Astrocyte (in vitro differentiated cells and primary cell): ENCODE results near the gene S100A7. TPM values are rescaled to one million over a fixed set of nuclear protein-coding genes. Genes with fewer than 3 reads are reported as not detected.
"Not testable (repeated sequence)": the region's sequence is repeated elsewhere in the genome, so short reads cannot be mapped to it uniquely, and the experiment has no call there.

Experiments used
- DNase-seq: peaks from one replicate; pipeline ENCODE4 v3.0.0-alpha.2; 2010; ENCODE audit warnings: low read depth
- FAIRE-seq: peaks from 2 replicates; lab custom pipeline; 2011; peaks lifted over from hg19 to GRCh38; lab: Jason Lieb, UNC
- H2AFZ ChIP-seq: 2 replicates; pipeline ENCODE4 v1.6.0; 2012; ENCODE audit warnings: low read depth, low read length, inconsistent platforms
- H3K27ac ChIP-seq: 2 replicates; pipeline ENCODE4 v1.5.1; 2011; ENCODE audit warnings: low read depth, low read length, inconsistent platforms
- H3K27me3 ChIP-seq: 2 replicates; pipeline ENCODE4 v1.6.0; 2011; ENCODE audit warnings: low read length, inconsistent platforms; ENCODE audit not compliant: insufficient read depth
- H3K36me3 ChIP-seq: 2 replicates; pipeline ENCODE4 v1.5.1; 2011; ENCODE audit warnings: low read length, inconsistent platforms; ENCODE audit not compliant: insufficient read depth
- H3K4me1 ChIP-seq: 2 replicates; pipeline ENCODE4 v1.5.1; 2011; ENCODE audit warnings: low read length, inconsistent platforms; ENCODE audit not compliant: insufficient read depth
- H3K4me2 ChIP-seq: 2 replicates; pipeline ENCODE4 v1.6.0; 2012; ENCODE audit warnings: low read length, inconsistent platforms
- H3K4me3 ChIP-seq: 2 replicates; pipeline ENCODE4 v1.5.1; 2011; ENCODE audit warnings: low read depth, mild to moderate bottlenecking, low read length, inconsistent platforms; ENCODE audit not compliant: insufficient read depth
- H3K79me2 ChIP-seq: 2 replicates; pipeline ENCODE4 v1.6.0; 2012; ENCODE audit warnings: mild to moderate bottlenecking, low read length, inconsistent platforms; ENCODE audit not compliant: insufficient read depth
- H3K9ac ChIP-seq: 2 replicates; pipeline ENCODE4 v1.6.0; 2012; ENCODE audit warnings: mild to moderate bottlenecking, low read length, inconsistent platforms
- H3K9me3 ChIP-seq: 2 replicates; pipeline ENCODE4 v1.5.1; 2012; ENCODE audit warnings: low read depth, mild to moderate bottlenecking, low read length, inconsistent platforms; ENCODE audit not compliant: insufficient read depth
- H4K20me1 ChIP-seq: 2 replicates; pipeline ENCODE4 v1.6.0; 2012; ENCODE audit warnings: low read length, inconsistent platforms; ENCODE audit not compliant: insufficient read depth
- H3K27ac Mint-ChIP-seq: one replicate; pipeline ENCODE4 v1.8.0; 2021; ENCODE audit warnings: mild to moderate bottlenecking, mixed read lengths; ENCODE audit not compliant: unreplicated experiment
- H3K27me3 Mint-ChIP-seq: one replicate; pipeline ENCODE4 v1.8.0; 2021; ENCODE audit warnings: low read depth, mixed read lengths; ENCODE audit not compliant: unreplicated experiment
- H3K36me3 Mint-ChIP-seq: one replicate; pipeline ENCODE4 v1.8.0; 2021; ENCODE audit warnings: low read depth, mixed read lengths; ENCODE audit not compliant: unreplicated experiment
- H3K4me1 Mint-ChIP-seq: one replicate; pipeline ENCODE4 v1.8.0; 2021; ENCODE audit warnings: low read depth, mixed read lengths; ENCODE audit not compliant: unreplicated experiment
- H3K4me3 Mint-ChIP-seq: one replicate; pipeline ENCODE4 v1.8.0; 2021; ENCODE audit warnings: mild to moderate bottlenecking, moderate library complexity, mixed read lengths; ENCODE audit not compliant: unreplicated experiment
- H3K9me3 Mint-ChIP-seq: one replicate; pipeline ENCODE4 v1.8.0; 2021; ENCODE audit warnings: mild to moderate bottlenecking, mixed read lengths; ENCODE audit not compliant: unreplicated experiment
- EZH2 ChIP-seq: IDR thresholded peaks from 2 replicates; pipeline ENCODE4 v1.6.1; 2012; ENCODE audit warnings: mild to moderate bottlenecking, low read length, inconsistent platforms; ENCODE audit not compliant: insufficient read depth
- total RNA-seq: library from RNA; stranded (reverse); gene quantifications from 2 replicates; pipeline ENCODE4 v1.2.1, GENCODE V29; 2021
- TF ChIP-seq, protein P1 (sequence below): IDR thresholded peaks from 2 replicates; pipeline ENCODE4 v1.5.1; 2011; ENCODE audit warnings: low read depth, mild to moderate bottlenecking, inconsistent platforms, low read length, moderate library complexity; ENCODE audit not compliant: insufficient read depth

Gene S100A7
- total RNA-seq, 1 donor from 2014 or later = not detected

DNA sequence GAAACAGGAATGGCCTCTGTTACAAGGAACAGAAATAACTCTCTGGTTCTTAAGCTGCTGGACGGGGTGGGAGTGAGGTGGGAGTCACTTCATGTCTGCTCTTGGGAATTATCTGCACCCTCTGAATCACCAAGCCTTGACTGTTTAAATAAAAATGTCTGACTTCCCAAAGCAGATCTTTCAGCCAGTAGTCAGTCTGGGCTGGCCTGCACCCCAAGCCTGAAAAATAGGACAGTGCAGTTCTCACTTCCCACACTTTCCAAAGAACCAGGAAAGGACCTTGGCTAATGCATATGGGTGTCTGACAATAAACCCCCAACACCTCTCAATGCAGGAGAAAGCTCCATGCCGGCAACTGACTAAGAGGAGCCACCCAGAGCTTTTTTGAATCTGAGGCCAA, 796 bp downstream of the S100A7 start:
- H3K4me3 Mint-ChIP-seq = no peak overlapping the region
- Histone ChIP-seq H3K27me3 (no peaks in the 10 kb centered on the region), H2AFZ (no peak overlapping the region), H3K4me3 (no peak overlapping the region), H3K9ac (no peak overlapping the region), H4K20me1 (no peaks in the 10 kb centered on the region), H3K4me2 (no peak overlapping the region), H3K36me3 (no peaks in the 10 kb centered on the region), H3K9me3 (no peaks in the 10 kb centered on the region), H3K4me1 (no peaks in the 10 kb centered on the region), H3K79me2 (no peaks in the 10 kb centered on the region), H3K27ac (no peak overlapping the region)
- H3K36me3 Mint-ChIP-seq = peaks cover 2% of the 10 kb centered on the region
- peaks cover 39% of the 10 kb centered on the region for H3K27me3 Mint-ChIP-seq
- peaks cover 6% of the 10 kb centered on the region for H3K9me3 Mint-ChIP-seq
- H3K27ac Mint-ChIP-seq = no peak overlapping the region
- DNase-seq (no peak), FAIRE-seq (no peak)
- TF ChIP-seq, protein P1, sequence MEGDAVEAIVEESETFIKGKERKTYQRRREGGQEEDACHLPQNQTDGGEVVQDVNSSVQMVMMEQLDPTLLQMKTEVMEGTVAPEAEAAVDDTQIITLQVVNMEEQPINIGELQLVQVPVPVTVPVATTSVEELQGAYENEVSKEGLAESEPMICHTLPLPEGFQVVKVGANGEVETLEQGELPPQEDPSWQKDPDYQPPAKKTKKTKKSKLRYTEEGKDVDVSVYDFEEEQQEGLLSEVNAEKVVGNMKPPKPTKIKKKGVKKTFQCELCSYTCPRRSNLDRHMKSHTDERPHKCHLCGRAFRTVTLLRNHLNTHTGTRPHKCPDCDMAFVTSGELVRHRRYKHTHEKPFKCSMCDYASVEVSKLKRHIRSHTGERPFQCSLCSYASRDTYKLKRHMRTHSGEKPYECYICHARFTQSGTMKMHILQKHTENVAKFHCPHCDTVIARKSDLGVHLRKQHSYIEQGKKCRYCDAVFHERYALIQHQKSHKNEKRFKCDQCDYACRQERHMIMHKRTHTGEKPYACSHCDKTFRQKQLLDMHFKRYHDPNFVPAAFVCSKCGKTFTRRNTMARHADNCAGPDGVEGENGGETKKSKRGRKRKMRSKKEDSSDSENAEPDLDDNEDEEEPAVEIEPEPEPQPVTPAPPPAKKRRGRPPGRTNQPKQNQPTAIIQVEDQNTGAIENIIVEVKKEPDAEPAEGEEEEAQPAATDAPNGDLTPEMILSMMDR = no peak
- no peak for TF ChIP-seq EZH2
- H3K4me1 Mint-ChIP-seq = no peaks in the 10 kb centered on the region

DNA sequence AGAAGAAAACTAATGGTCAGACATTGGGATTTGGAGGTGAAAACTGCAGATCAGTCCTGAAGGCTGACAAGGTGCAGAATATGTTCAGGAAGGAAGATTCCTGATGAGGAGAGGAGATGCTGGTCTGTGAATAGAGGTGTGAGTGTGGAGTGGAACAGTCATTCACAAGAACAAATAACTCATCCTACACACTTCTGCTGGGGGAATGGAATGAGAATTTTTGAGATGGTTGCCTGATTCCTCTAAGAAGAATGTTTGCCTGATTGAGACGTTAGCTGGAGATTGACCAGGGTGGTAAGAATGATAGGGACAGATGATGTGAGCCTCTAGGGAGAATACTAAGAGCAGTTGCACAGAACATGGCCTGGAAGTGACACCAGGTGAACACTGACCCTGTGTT, 4.1 kb downstream of the S100A7 start:
- no peaks in the 10 kb centered on the region for H3K9me3 ChIP-seq
- H2AFZ ChIP-seq = no peak overlapping the region
- no peaks in the 10 kb centered on the region for H3K36me3 ChIP-seq
- H3K4me1 ChIP-seq = no peaks in the 10 kb centered on the region
- Mint-ChIP-seq H3K4me3 (no peak overlapping the region), H3K36me3 (peaks cover 2% of the 10 kb centered on the region), H3K9me3 (peaks cover 2% of the 10 kb centered on the region), H3K27ac (no peak overlapping the region), H3K27me3 (peaks cover 22% of the 10 kb centered on the region), H3K4me1 (no peaks in the 10 kb centered on the region)
- H3K4me2 ChIP-seq = no peak overlapping the region
- H3K79me2 ChIP-seq = no peaks in the 10 kb centered on the region
- no peaks in the 10 kb centered on the region for H3K27me3 ChIP-seq
- DNase-seq (no peak), FAIRE-seq (no peak)
- H3K9ac ChIP-seq = no peak overlapping the region
- no peak overlapping the region for H3K27ac ChIP-seq
- no peak for TF ChIP-seq EZH2
- TF ChIP-seq, protein P1 = no peak
- no peaks in the 10 kb centered on the region for H4K20me1 ChIP-seq
- H3K4me3 ChIP-seq = no peak overlapping the region

DNA sequence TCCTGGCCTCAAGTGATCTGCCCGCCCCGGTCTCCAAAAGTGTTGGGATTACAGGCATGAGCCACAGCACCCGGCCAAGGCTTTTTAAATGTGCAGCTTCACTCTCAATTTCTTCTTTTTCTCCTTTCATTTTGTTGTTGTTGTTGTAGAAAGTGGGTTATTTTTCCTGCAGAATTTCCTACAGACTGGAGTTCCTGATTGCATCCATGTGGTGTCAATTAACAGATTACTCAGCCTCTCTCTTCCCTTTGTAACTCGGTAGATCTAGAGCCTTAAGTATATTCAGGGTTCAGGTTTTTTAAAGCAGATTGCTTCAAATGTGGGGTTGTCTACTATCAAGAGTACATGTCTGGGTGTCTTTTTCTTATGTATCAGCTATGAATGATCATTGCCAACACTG, 11.6 kb downstream of the S100A7 start:
- not testable (repeated sequence) for H3K9me3 Mint-ChIP-seq, H3K9ac ChIP-seq, H3K4me1 Mint-ChIP-seq, H3K4me3 Mint-ChIP-seq, DNase-seq, H4K20me1 ChIP-seq, H3K9me3 ChIP-seq, H3K4me2 ChIP-seq, H3K79me2 ChIP-seq, H3K27ac ChIP-seq, H3K4me1 ChIP-seq, FAIRE-seq, H3K4me3 ChIP-seq, H2AFZ ChIP-seq, H3K27ac Mint-ChIP-seq, H3K27me3 ChIP-seq, H3K36me3 Mint-ChIP-seq, H3K36me3 ChIP-seq
- H3K27me3 Mint-ChIP-seq = peaks cover 26% of the 10 kb centered on the region
